Smooth muscle cell (in vitro differentiated cells): Measurements from ENCODE around the gene DNAL1. TPM values are rescaled to one million over a fixed set of nuclear protein-coding genes. Genes with fewer than 3 reads are reported as not detected.

Source experiments
- DNase-seq: peaks from one replicate; lab custom pipeline; 2025; ENCODE audit not compliant: unreplicated experiment; lab: John Stamatoyannopoulos, UW
- H2AFZ ChIP-seq: fragments of 200-600 bp; sonication (generic); 2 replicates; pipeline ENCODE4 v1.6.0; 2016; ENCODE audit warnings: antibody characterized with exemption, low read depth, mild to moderate bottlenecking
- H3F3A ChIP-seq: fragments of 200-600 bp; sonication (generic); 2 replicates; pipeline ENCODE4 v1.6.0; 2017; ENCODE audit warnings: antibody characterized with exemption, low read depth
- H3K27ac ChIP-seq: fragments of 200-600 bp; sonication (generic); 2 replicates; pipeline ENCODE4 v1.5.1; 2016; ENCODE audit warnings: low read depth, mild to moderate bottlenecking
- H3K27me3 ChIP-seq: fragments of 200-600 bp; sonication (generic); 2 replicates; pipeline ENCODE4 v1.6.1; 2016; ENCODE audit warnings: low read depth, mild to moderate bottlenecking
- H3K36me3 ChIP-seq: fragments of 200-600 bp; sonication (generic); 2 replicates; pipeline ENCODE4 v1.5.1; 2016; ENCODE audit warnings: low read depth
- H3K4me1 ChIP-seq: fragments of 200-600 bp; sonication (generic); 2 replicates; pipeline ENCODE4 v1.5.1; 2016; ENCODE audit warnings: low read depth
- H3K4me2 ChIP-seq: fragments of 200-600 bp; sonication (generic); 2 replicates; pipeline ENCODE4 v1.6.0; 2016; ENCODE audit warnings: mild to moderate bottlenecking
- H3K4me3 ChIP-seq: fragments of 200-600 bp; sonication (generic); 2 replicates; pipeline ENCODE4 v1.5.1; 2016; ENCODE audit warnings: mild to moderate bottlenecking
- H3K79me2 ChIP-seq: fragments of 200-600 bp; sonication (generic); 2 replicates; pipeline ENCODE4 v1.6.0; 2016; ENCODE audit warnings: low read depth, mild to moderate bottlenecking
- H3K9ac ChIP-seq: fragments of 200-600 bp; sonication (generic); 2 replicates; pipeline ENCODE4 v1.6.0; 2016; ENCODE audit warnings: low read depth
- H3K9me3 ChIP-seq: fragments of 200-600 bp; sonication (generic); replicated peaks from 2 replicates; pipeline ENCODE4 v1.5.1; 2016; ENCODE audit warnings: low read depth
- H4K20me1 ChIP-seq: fragments of 200-600 bp; sonication (generic); 2 replicates; pipeline ENCODE4 v1.6.0; 2016; ENCODE audit warnings: low read depth
- WGBS: methylation state at CpG from one replicate; pipeline ENCODE4 v1.1.7; 2016; ENCODE audit warnings: low lambda C conversion rate; 5-methylcytosine and 5-hydroxymethylcytosine counted together
- polyA plus RNA-seq: library from polyadenylated mRNA; unstranded; fragments of >200 nt; fragmentation: Nextera tagmentation; extraction: Ambion mirVana; gene quantifications from 2 replicates; pipeline ENCODE4 v1.2.1, GENCODE V29; 2016
- total RNA-seq: library from RNA; depleted of rRNA; stranded (reverse); fragments of >200 nt; gene quantifications from 2 replicates; pipeline ENCODE4 v1.2.3, GENCODE V29; 2014
- TF ChIP-seq, protein P1 (sequence below): fragments of 200-600 bp; sonication (generic); IDR thresholded peaks from 2 replicates; pipeline ENCODE4 v1.5.1; 2017; ENCODE audit warnings: borderline replicate concordance, mild to moderate bottlenecking, antibody characterized with exemption; ENCODE audit not compliant: insufficient read depth, poor library complexity, severe bottlenecking

DNAL1 gene
- total and polyA plus RNA-seq, 2 experiments from 2014 or later, result 10.4 to 12.2 TPM

DNA sequence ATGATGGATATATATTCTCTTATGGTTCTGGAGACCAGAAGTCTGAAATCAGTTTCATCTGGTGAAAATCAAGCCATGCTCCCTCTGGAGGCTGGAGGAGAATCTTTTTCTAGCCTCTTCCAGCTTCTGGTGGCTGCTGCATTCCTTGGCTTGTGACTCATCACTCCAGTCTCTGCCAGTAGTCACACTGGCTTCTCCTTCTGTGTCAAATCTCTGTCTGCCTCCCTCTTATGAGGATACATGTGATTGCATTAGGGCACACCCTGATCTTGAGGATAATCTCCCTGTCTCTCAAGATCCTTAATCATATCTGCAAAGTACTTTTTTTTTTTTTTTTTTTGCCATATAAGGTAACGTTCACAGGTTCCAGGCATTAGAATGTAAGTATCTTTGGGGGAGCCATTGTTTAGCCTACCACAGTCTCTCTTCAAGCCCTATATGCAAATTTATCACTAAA lies 17.7 kb downstream of the DNAL1 start:
- H2AFZ ChIP-seq, result no peak overlapping the region
- no peaks in the 10 kb centered on the region for H3K4me1 ChIP-seq
- WGBS, result 64% methylated on average over 1 of the region's 1 CpG
- H3K27me3 ChIP-seq, result no peaks in the 10 kb centered on the region
- no peak overlapping the region for H3K4me2 ChIP-seq
- no peaks in the 10 kb centered on the region for H4K20me1 ChIP-seq
- no peaks in the 10 kb centered on the region for H3K9me3 ChIP-seq
- H3K4me3 ChIP-seq, result no peak overlapping the region
- no peak for DNase-seq
- no peaks in the 10 kb centered on the region for H3F3A ChIP-seq
- H3K79me2 ChIP-seq, result no peaks in the 10 kb centered on the region
- H3K27ac ChIP-seq, result no peak overlapping the region
- H3K9ac ChIP-seq, result no peak overlapping the region
- peaks cover 5% of the 10 kb centered on the region for H3K36me3 ChIP-seq
- TF ChIP-seq, protein P1, sequence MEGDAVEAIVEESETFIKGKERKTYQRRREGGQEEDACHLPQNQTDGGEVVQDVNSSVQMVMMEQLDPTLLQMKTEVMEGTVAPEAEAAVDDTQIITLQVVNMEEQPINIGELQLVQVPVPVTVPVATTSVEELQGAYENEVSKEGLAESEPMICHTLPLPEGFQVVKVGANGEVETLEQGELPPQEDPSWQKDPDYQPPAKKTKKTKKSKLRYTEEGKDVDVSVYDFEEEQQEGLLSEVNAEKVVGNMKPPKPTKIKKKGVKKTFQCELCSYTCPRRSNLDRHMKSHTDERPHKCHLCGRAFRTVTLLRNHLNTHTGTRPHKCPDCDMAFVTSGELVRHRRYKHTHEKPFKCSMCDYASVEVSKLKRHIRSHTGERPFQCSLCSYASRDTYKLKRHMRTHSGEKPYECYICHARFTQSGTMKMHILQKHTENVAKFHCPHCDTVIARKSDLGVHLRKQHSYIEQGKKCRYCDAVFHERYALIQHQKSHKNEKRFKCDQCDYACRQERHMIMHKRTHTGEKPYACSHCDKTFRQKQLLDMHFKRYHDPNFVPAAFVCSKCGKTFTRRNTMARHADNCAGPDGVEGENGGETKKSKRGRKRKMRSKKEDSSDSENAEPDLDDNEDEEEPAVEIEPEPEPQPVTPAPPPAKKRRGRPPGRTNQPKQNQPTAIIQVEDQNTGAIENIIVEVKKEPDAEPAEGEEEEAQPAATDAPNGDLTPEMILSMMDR, result peak; percentile 40

DNA sequence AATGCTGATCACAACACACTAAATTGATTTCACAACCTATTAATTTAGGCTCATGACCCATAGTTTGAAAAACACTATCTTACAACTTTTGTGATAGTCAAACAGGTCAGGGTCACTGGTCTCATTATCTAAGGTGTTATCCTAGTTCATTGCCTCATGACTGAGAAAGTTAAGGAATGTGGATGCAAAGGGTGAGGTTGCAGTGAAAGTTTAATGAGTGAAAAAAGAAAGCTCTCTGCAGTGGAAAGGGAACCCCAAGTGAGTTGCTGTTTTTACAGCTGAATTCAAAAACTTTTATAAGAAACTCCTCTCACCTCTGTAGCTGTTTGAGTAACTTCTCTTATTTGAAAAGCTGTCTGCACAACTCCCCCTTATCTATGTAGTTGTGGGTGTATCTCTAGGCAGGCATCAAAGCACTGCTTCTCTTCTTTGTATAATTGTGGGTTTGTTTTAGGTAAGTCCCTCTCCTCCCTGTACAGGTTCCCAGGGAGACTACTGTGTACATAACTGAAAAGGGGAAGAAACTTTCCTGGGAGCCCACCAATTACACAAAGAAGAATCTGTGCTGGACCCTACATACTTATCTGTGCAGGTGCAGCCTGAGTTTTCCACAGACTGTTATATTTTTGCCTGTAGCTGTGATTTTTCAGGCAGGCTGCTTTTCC lies 18.9 kb downstream of the DNAL1 start:
- DNase-seq, result no peak
- TF ChIP-seq, protein P1, result no peak
- no peak overlapping the region for H3K9ac ChIP-seq
- H3K9me3 ChIP-seq, result no peaks in the 10 kb centered on the region
- H3F3A ChIP-seq, result no peaks in the 10 kb centered on the region
- H3K27me3 ChIP-seq, result no peaks in the 10 kb centered on the region
- H3K27ac ChIP-seq, result no peak overlapping the region
- no peak overlapping the region for H2AFZ ChIP-seq
- no peaks in the 10 kb centered on the region for H4K20me1 ChIP-seq
- H3K4me3 ChIP-seq, result no peak overlapping the region
- no peak overlapping the region for H3K4me2 ChIP-seq
- H3K79me2 ChIP-seq, result no peaks in the 10 kb centered on the region
- H3K4me1 ChIP-seq, result no peaks in the 10 kb centered on the region
- H3K36me3 ChIP-seq, result peaks cover 5% of the 10 kb centered on the region

DNA sequence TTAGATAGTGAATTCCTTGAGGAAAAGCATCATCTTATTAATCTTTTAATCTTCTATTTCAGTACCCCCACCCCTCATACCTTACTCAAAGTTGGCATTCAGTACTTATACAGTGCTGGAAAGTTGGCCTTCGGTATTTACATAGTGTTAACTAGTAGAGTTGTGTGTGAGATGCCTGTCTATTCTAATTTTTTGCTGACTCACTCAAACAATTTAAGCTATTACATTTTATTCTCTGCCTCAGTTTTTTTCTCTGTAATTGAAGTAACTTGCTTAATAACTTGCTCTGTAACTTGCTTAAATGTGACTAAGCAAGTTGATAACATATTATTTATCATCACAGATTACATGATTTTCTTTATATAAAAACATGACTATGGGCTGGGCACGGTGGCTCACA lies 20.3 kb downstream of the DNAL1 start:
- H3K4me3 ChIP-seq, result no peak overlapping the region
- no peaks in the 10 kb centered on the region for H3K79me2 ChIP-seq
- no peak overlapping the region for H3K4me2 ChIP-seq
- no peaks in the 10 kb centered on the region for H3K27me3 ChIP-seq
- H3K4me1 ChIP-seq, result no peaks in the 10 kb centered on the region
- no peak overlapping the region for H2AFZ ChIP-seq
- TF ChIP-seq, protein P1, result no peak
- no peak overlapping the region for H3K9ac ChIP-seq
- no peaks in the 10 kb centered on the region for H3F3A ChIP-seq
- no peak overlapping the region for H3K27ac ChIP-seq
- H3K9me3 ChIP-seq, result no peaks in the 10 kb centered on the region
- 95% methylated on average over 2 of the region's 2 CpGs for WGBS
- H3K36me3 ChIP-seq, result peaks cover 2% of the 10 kb centered on the region
- H4K20me1 ChIP-seq, result no peaks in the 10 kb centered on the region
- DNase-seq, result no peak

DNA sequence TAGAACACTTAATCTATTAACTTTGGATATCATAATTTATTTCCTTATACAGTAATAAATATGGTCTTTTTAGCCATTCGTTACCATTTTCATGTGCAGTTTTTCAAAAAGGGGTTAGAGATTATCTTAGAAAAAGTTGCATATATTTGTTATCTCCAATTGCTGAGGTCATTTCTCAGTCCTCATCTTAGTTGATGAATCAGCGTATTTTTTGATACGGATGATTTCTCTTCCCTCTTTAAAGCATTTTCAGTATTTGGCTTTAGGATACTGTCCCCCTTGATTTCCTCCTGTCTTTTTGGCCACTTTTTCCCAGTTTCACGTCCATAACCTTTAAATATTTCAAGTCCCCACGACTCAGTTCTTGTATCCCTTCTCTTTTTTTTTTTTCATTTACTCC lies 21.8 kb downstream of the DNAL1 start:
- Histone ChIP-seq H3K27me3 (no peaks in the 10 kb centered on the region), H3K4me2 (no peak overlapping the region), H3K4me3 (no peak overlapping the region), H3K9me3 (no peaks in the 10 kb centered on the region), H3K36me3 (peaks cover 3% of the 10 kb centered on the region), H3K4me1 (no peaks in the 10 kb centered on the region), H3K27ac (no peak overlapping the region), H3K9ac (no peak overlapping the region), H3F3A (no peaks in the 10 kb centered on the region), H4K20me1 (no peaks in the 10 kb centered on the region), H2AFZ (no peak overlapping the region), H3K79me2 (no peaks in the 10 kb centered on the region)
- TF ChIP-seq, protein P1, result no peak
- no peak for DNase-seq
- 97% methylated on average over 5 of the region's 5 CpGs for WGBS
